GM18499 (cell line): ENCODE data around the gene SRCAP.
"Not testable (repeated sequence)": the region's sequence is repeated elsewhere in the genome, so short reads cannot be mapped to it uniquely, and the experiment has no call there.

Experiments used
- ATAC-seq: cut with Tn5 transposase; IDR thresholded peaks from one replicate; pipeline ENCODE4 v1.9.1; 2021; ENCODE audit warnings: moderate number of reproducible peaks; ENCODE audit not compliant: insufficient read depth, unreplicated experiment

Gene SRCAP

GRCh38 chr16:30663038-30663437 lies 35.9 kb upstream of the SRCAP start:
- no peak for ATAC-seq

GRCh38 chr16:30663820-30664219 lies 35.2 kb upstream of the SRCAP start:
- no peak for ATAC-seq

GRCh38 chr16:30664616-30665109 lies 34.3 kb upstream of the SRCAP start:
- ATAC-seq, result no peak

GRCh38 chr16:30665155-30665829 lies 33.7 kb upstream of the SRCAP start:
- no peak for ATAC-seq

- ATAC-seq, result no peak
Measured at GRCh38 chr16:30665830-30666190, 33.2 kb upstream of the SRCAP start.

GRCh38 chr16:30666681-30667080 lies 32.3 kb upstream of the SRCAP start:
- no peak for ATAC-seq

- no peak for ATAC-seq
Measured at GRCh38 chr16:30667361-30667905, 31.5 kb upstream of the SRCAP start.

- no peak for ATAC-seq
Measured at GRCh38 chr16:30668393-30668792, 30.6 kb upstream of the SRCAP start.

- no peak for ATAC-seq
Measured at GRCh38 chr16:30669026-30669902, 29.7 kb upstream of the SRCAP start.

GRCh38 chr16:30669903-30670824 lies 28.8 kb upstream of the SRCAP start:
- no peak for ATAC-seq

GRCh38 chr16:30675143-30675542 lies 23.8 kb upstream of the SRCAP start:
- ATAC-seq, result no peak

- no peak for ATAC-seq
Measured at GRCh38 chr16:30677931-30678585, 20.9 kb upstream of the SRCAP start.

GRCh38 chr16:30678586-30678970 lies 20.4 kb upstream of the SRCAP start:
- ATAC-seq, result no peak

GRCh38 chr16:30680326-30680725 lies 18.6 kb upstream of the SRCAP start:
- no peak for ATAC-seq

GRCh38 chr16:30688701-30689100 lies 10.3 kb upstream of the SRCAP start:
- no peak for ATAC-seq

GRCh38 chr16:30691907-30692306 lies 7.1 kb upstream of the SRCAP start:
- no peak for ATAC-seq

- ATAC-seq, result no peak
Measured at GRCh38 chr16:30692396-30693064, 6.4 kb upstream of the SRCAP start.

GRCh38 chr16:30694926-30695693 lies 3.9 kb upstream of the SRCAP start:
- ATAC-seq, result no peak

GRCh38 chr16:30696646-30697045 lies 2.3 kb upstream of the SRCAP start:
- not testable (repeated sequence) for ATAC-seq
